HG03457 (cell line): ENCODE data around the gene PLAGL2.

Experiments
- ATAC-seq: cut with Tn5 transposase; IDR thresholded peaks from one replicate; pipeline ENCODE4 v1.9.1; 2021; ENCODE audit warnings: moderate number of reproducible peaks; ENCODE audit not compliant: unreplicated experiment

PLAGL2 gene

GRCh38 chr20:32231245-32231644 is 23.7 kb upstream of the PLAGL2 start:
- no peak for ATAC-seq

DNA sequence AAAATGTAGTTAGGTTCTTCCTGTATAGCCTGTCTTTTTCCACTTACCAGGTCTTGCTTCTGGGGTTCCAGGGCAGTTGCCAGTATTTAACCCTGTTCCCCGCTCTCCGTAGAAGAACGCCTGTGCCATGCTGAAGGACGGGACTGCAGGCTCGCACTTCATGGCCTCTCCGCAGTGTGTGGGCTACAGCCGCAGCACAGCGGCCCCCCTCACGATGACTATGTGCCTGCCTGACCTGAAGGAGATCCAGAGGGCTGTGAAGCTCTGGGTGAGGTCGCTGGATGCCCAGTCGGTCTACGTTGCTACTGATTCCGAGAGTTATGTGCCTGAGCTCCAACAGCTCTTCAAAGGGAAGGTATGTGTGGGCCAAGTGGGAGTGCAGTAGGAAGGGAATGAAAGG is 23.2 kb upstream of the PLAGL2 start:
- no peak for ATAC-seq

- no peak for ATAC-seq
Measured at GRCh38 chr20:32229251-32229747, 21.8 kb upstream of the PLAGL2 start.

DNA sequence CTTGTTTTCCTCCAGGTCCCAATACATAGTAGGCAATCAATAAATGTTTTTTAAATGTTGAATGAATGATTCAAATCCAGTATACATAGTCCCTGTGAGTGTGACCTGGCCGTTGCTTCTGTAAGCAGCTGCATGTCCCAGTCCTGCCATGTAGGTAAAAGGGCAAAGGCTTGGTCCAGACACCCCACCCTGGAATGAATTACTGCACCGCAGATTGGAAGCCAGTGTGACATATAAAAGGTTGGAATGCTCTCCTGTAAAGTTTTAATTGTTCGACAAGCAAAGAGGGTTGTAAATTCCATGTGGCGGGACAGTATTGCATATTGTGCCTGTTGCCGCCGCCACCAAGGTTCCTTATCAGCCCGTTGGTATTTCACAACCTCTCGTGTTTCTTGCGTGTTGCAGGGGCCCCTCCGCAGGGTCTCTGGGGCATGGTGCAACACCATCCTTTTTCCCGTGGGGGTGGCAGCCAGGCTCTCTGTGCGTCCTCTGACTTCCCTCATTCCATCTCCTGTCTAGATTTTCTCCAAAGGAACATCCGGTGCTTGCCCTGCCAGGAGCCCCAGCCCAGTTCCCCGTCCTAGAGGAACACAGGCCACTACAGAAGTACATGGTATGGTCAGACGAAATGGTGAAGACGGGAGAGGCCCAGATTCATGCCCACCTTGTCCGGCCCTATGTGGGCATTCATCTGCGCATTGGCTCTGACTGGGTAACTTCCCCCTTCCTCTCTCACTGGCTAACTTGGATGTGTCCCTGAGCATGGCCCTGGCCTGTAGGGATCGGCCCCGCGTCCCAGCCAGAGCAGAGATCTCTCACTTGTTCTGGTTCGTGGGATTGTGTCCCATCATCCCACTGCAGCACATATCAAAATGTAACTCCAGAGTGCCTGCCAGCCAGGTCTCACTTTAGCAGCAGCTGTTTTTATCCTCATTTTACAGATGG is 20.5 kb upstream of the PLAGL2 start:
- ATAC-seq = no peak

- ATAC-seq = no peak
Measured at GRCh38 chr20:32227306-32227705, 19.8 kb upstream of the PLAGL2 start.

DNA sequence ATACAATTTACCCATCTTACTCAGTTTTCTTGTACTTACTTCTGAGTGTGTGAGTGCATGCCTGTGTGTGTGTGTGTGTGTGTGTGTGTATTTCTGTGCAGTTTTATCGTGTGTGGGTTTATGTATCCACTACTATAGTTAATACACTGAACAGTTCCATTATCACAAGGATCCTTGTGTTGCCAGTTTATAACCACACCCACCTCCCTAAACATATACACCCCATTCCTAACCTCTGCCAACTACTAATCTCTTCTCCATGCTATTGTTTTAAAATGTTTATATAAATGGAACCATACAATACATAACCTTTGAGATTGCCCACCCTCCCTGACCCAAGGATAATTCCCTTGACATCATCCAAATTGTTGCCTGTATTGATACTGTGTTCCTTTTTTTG is 18.8 kb upstream of the PLAGL2 start:
- ATAC-seq = no peak

- no peak for ATAC-seq
Measured at GRCh38 chr20:32224463-32224862, 16.9 kb upstream of the PLAGL2 start.

DNA sequence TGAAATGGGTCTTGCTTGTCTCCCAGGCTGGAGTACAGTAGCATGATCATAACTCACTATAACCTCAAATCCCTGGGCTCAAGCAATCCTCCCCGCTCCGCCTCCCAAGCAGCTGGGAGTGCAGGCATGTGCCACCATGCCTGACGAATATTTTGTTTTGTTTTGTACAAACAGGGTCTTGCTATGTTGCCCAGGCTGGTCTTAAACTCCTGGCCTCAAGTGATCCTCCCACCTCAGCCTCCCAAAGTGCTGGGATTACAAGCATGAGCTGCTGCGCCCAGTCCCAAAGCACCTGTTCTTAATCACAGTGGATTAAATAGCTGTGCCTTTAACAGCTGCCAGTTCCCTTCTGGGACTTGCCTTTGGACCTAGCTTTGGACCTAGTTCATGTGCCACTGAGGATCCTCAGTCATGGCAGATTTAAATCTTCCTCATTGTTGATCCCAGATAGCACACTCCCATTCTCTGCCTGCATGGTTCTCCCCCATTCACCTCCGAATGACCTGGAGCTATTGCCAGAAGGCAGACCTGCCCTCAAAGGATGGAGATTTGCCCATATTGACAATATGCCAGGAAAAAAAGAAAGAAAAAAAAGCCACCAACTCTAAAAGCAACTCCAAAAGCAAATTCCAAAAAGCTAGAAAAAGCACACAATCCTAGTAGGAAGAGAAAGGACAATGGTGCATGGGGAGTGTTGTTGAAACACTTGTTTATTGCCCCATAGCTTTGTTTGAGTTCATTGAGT is 10.8 kb upstream of the PLAGL2 start:
- ATAC-seq = no peak

- ATAC-seq = no peak
Measured at GRCh38 chr20:32216179-32217142, 8.9 kb upstream of the PLAGL2 start.

- ATAC-seq = no peak
Measured at GRCh38 chr20:32215729-32216128, 8.2 kb upstream of the PLAGL2 start.

- no peak for ATAC-seq
Measured at GRCh38 chr20:32215147-32215546, 7.6 kb upstream of the PLAGL2 start.

DNA sequence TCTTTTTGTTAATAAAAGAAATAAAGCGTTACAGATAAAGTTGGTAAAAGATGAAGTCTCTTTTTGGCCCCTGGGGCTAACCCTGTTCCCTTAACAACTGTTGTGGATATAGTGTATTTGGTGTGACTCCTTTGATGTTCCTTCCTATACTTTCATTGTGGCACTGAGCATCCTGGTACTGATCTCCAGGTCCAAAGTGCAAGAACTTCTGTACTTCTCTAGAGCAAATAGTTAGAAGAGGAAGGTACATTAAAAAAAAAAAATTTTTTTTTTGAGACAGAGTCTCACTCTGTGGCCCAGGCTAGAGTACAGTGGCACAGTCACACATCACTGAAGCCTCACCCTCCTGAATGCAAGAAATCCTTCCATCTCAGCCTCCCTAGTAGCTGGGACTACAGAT is 6.3 kb upstream of the PLAGL2 start:
- ATAC-seq = no peak

- no peak for ATAC-seq
Measured at GRCh38 chr20:32209850-32210605, 2.5 kb upstream of the PLAGL2 start.

- ATAC-seq = no peak
Measured at GRCh38 chr20:32208499-32209154, 1.1 kb upstream of the PLAGL2 start.

DNA sequence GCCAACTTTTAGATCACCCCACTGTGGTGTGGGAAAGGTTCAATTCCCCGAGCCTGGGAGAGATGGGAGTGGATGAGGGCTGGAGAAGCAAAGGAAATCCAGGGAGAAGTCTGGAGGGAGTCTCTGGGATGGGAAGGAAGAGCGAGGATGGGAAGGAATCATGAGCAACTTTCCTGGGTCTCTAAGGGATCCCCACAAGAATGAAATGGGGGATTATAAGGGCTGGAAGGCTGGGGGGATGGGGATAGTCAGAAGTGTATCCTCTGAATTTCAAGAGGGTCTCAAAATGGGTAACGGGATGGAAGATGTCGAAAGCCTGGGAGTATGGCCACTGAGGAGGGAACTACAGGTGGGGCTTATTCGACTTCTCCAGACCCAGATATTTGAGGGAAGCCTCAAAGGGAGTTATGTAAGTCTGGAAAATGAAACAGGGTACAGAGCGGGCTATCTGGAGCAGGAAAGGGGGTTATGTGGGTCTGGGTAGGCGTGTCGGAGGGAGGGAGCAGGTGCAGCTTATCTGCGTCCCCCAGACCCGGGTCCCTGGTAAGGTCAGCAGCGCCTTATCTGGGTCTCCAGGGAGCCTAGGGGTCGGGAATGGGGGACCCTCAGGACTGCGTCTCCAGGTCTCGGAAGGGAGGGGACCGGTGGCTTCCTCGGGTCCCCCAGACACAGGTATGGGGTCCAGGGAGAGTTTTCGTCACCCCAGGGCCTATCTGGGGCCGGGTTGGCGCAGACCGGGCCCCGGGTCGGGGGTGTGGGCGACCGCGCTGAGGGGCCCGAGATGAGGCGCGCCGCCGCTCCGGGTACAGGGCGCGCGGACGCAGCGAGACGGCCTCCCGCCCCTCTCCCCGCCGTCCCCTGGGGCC is 550 bp downstream of the PLAGL2 start:
- no peak for ATAC-seq

DNA sequence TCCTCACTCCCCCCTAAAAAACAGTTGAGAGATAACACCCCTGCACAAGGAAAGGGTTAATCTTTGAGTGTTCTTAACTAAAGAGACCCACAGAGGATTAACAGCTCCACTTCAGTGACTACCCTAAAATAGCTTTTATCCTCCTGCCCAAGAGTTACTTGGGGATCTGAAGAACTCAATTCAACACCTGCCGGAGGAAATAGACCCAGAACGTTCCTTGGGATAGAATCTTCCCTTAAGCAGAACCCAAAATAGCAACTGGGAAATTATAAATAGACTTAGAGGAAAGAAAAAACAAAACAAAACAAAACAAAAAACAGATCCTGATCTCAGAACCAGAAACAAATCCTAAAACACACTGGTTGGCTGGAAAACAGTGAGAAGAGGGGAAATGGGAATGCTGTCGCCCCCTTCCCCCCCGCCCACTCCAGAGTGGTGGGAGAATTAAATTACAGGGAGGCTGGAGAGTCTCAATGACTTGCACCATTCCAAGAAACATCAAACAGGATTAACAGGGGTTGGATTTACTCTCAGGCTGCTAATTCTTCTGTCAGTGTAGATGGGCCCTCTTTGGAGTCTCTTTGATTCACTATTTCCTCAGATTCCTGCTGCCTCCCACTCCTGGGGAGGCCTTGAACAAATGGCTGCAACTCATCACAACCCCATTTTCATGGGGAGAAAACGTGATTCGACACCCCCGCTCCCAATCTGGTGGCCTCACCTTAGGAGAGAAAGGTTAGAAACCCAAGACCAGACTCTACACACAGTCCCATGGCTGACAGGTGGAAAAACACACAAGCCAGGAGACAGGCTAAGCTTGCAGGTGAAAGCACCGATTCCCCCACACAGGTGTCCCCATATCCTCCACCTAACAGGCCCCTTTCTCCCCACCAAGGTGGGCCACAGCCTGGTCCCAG is 1.4 kb downstream of the PLAGL2 start:
- no peak for ATAC-seq

GRCh38 chr20:32205110-32205842 is 2.3 kb downstream of the PLAGL2 start:
- ATAC-seq = no peak
